Activated naive CD4-positive, alpha-beta T cell treated with anti-CD3 and anti-CD28 coated beads, Interleukin-2, amount 10 ng/mL, durations not matched to agents 7 days and 5 days (primary cell): ENCODE data around the gene TMEM25.
A peak's percentile ranks its signal among the peaks of the same experiment; 100 is the strongest.

Experiments
- CTCF ChIA-PET: fragments of 350-600 bp; sonication (Branson Sonifier 250); formaldehyde crosslinking; loops from one replicate; lab custom pipeline; 2021; ENCODE audit warnings: antibody characterized with exemption; lab: Charles Lee
- DNase-seq: peaks from one replicate; pipeline ENCODE4 v3.0.0-alpha.2; 2020
- H3K27ac Mint-ChIP-seq: one replicate; pipeline ENCODE4 v1.8.0; 2021; ENCODE audit warnings: mild to moderate bottlenecking, moderate library complexity, mixed read lengths
- H3K27me3 Mint-ChIP-seq: one replicate; pipeline ENCODE4 v1.8.0; 2021; ENCODE audit warnings: mild to moderate bottlenecking, mixed read lengths
- H3K36me3 Mint-ChIP-seq: one replicate; pipeline ENCODE4 v1.8.0; 2021; ENCODE audit warnings: mixed read lengths
- H3K4me1 Mint-ChIP-seq: one replicate; pipeline ENCODE4 v1.8.0; 2021; ENCODE audit warnings: mixed read lengths
- H3K4me3 Mint-ChIP-seq: one replicate; pipeline ENCODE4 v1.8.0; 2021; ENCODE audit warnings: mild to moderate bottlenecking, moderate library complexity, mixed read lengths
- H3K9me3 Mint-ChIP-seq: one replicate; pipeline ENCODE4 v1.8.0; 2021; ENCODE audit warnings: mixed read lengths

Gene TMEM25

GRCh38 chr11:118524757-118525470, 6.1 kb upstream of the TMEM25 start:
- Mint-ChIP-seq H3K27ac (no peak overlapping the region), H3K4me1 (peaks cover 16% of the 10 kb centered on the region), H3K4me3 (no peak overlapping the region), H3K36me3 (peaks cover 46% of the 10 kb centered on the region), H3K27me3 (no peaks in the 10 kb centered on the region), H3K9me3 (no peaks in the 10 kb centered on the region)
- CTCF ChIA-PET: interaction anchor here (1.1 to 1.3 kb wide), 2 partner anchors 35 to 353 kb away, joined by 3 read pairs; no protein-coding TSS in a partner anchor
- DNase-seq: no peak

GRCh38 chr11:118526688-118527087, 4.3 kb upstream of the TMEM25 start:
- Mint-ChIP-seq H3K27me3 (no peaks in the 10 kb centered on the region), H3K9me3 (no peaks in the 10 kb centered on the region), H3K36me3 (peaks cover 28% of the 10 kb centered on the region), H3K4me1 (peaks cover 25% of the 10 kb centered on the region), H3K4me3 (no peak overlapping the region), H3K27ac (no peak overlapping the region)
- no peak for DNase-seq
- CTCF ChIA-PET: interaction anchor here (1.1 kb wide), 1 partner anchor 44 kb away, joined by 3 read pairs; no protein-coding TSS in a partner anchor

GRCh38 chr11:118527109-118527508, 3.9 kb upstream of the TMEM25 start, which contains the start of gene TTC36:
Gene TTC36 (plus strand): TSS chr11:118527474. CDS start chr11:118527495, 21 bp downstream.
- CTCF ChIA-PET: interaction anchor here (1.1 kb wide), 1 partner anchor 44 kb away, joined by 3 read pairs; no protein-coding TSS in a partner anchor
- Mint-ChIP-seq H3K27me3 (no peaks in the 10 kb centered on the region), H3K4me3 (no peak within 1 kb of the TSS), H3K27ac (peak within 1 kb of the TSS; percentile 60), H3K4me1 (peaks cover 27% of the 10 kb centered on the region), H3K36me3 (peaks cover 24% of the 10 kb centered on the region), H3K9me3 (no peaks in the 10 kb centered on the region)
- no peak for DNase-seq

GRCh38 chr11:118528511-118528910, 2.5 kb upstream of the TMEM25 start:
- CTCF ChIA-PET: no interaction called here
- no peaks in the 10 kb centered on the region for H3K27me3 Mint-ChIP-seq
- no peak for DNase-seq
- no peaks in the 10 kb centered on the region for H3K9me3 Mint-ChIP-seq
- no peak overlapping the region for H3K27ac Mint-ChIP-seq
- peaks cover 19% of the 10 kb centered on the region for H3K36me3 Mint-ChIP-seq
- peaks cover 27% of the 10 kb centered on the region for H3K4me1 Mint-ChIP-seq
- H3K4me3 Mint-ChIP-seq: no peak overlapping the region

- Mint-ChIP-seq H3K27me3 (no peaks in the 10 kb centered on the region), H3K9me3 (no peaks in the 10 kb centered on the region), H3K4me1 (peaks cover 27% of the 10 kb centered on the region), H3K36me3 (peaks cover 14% of the 10 kb centered on the region), H3K27ac (peak overlapping the region; percentile 75), H3K4me3 (peak overlapping the region; percentile 92)
- CTCF ChIA-PET: no interaction called here
- DNase-seq: no peak
These were observed 1.3 kb upstream of the TMEM25 start for GRCh38 chr11:118529584-118530175.

- Mint-ChIP-seq H3K4me1 (peaks cover 27% of the 10 kb centered on the region), H3K36me3 (peaks cover 9% of the 10 kb centered on the region), H3K9me3 (no peaks in the 10 kb centered on the region), H3K4me3 (peak overlapping the region; percentile 92), H3K27me3 (no peaks in the 10 kb centered on the region), H3K27ac (peak overlapping the region; percentile 75)
- CTCF ChIA-PET: no interaction called here
- DNase-seq: no peak
These were observed 761 bp upstream of the TMEM25 start for GRCh38 chr11:118530180-118530682.

- Mint-ChIP-seq H3K27me3 (no peaks in the 10 kb centered on the region), H3K27ac (peak overlapping the region; percentile 87), H3K4me3 (peak overlapping the region; percentile 92), H3K4me1 (peaks cover 27% of the 10 kb centered on the region), H3K9me3 (no peaks in the 10 kb centered on the region), H3K36me3 (peaks cover 8% of the 10 kb centered on the region)
- CTCF ChIA-PET: no interaction called here
- no peak for DNase-seq
These were observed 649 bp downstream of the TMEM25 start for GRCh38 chr11:118531597-118532084.

- Mint-ChIP-seq H3K27me3 (no peaks in the 10 kb centered on the region), H3K4me3 (peak overlapping the region; percentile 92), H3K27ac (peak overlapping the region; percentile 19), H3K36me3 (peaks cover 8% of the 10 kb centered on the region), H3K9me3 (no peaks in the 10 kb centered on the region), H3K4me1 (peaks cover 23% of the 10 kb centered on the region)
- CTCF ChIA-PET: no interaction called here
- DNase-seq: no peak
These were observed 1.1 kb downstream of the TMEM25 start for GRCh38 chr11:118532091-118532490.

- Mint-ChIP-seq H3K9me3 (no peaks in the 10 kb centered on the region), H3K4me3 (peak overlapping the region; percentile 92), H3K4me1 (peaks cover 23% of the 10 kb centered on the region), H3K36me3 (peaks cover 3% of the 10 kb centered on the region), H3K27ac (no peak overlapping the region), H3K27me3 (no peaks in the 10 kb centered on the region)
- CTCF ChIA-PET: no interaction called here
- DNase-seq: no peak
These were observed 2.1 kb downstream of the TMEM25 start for GRCh38 chr11:118532852-118533768.

GRCh38 chr11:118533769-118534729, 3.1 kb downstream of the TMEM25 start:
- Mint-ChIP-seq H3K27ac (peak overlapping the region; percentile 62), H3K4me3 (no peak overlapping the region), H3K9me3 (no peaks in the 10 kb centered on the region), H3K36me3 (peaks cover 4% of the 10 kb centered on the region), H3K27me3 (no peaks in the 10 kb centered on the region), H3K4me1 (peaks cover 20% of the 10 kb centered on the region)
- DNase-seq: no peak
- CTCF ChIA-PET: no interaction called here

- CTCF ChIA-PET: no interaction called here
- Mint-ChIP-seq H3K4me3 (no peak overlapping the region), H3K9me3 (no peaks in the 10 kb centered on the region), H3K27me3 (no peaks in the 10 kb centered on the region), H3K36me3 (peaks cover 2% of the 10 kb centered on the region), H3K4me1 (peaks cover 8% of the 10 kb centered on the region), H3K27ac (no peak overlapping the region)
- no peak for DNase-seq
These were observed 4.3 kb downstream of the TMEM25 start for GRCh38 chr11:118535261-118535660.

- Mint-ChIP-seq H3K27ac (no peak overlapping the region), H3K4me3 (no peak overlapping the region), H3K27me3 (no peaks in the 10 kb centered on the region), H3K9me3 (no peaks in the 10 kb centered on the region), H3K36me3 (peaks cover 2% of the 10 kb centered on the region), H3K4me1 (peaks cover 2% of the 10 kb centered on the region)
- DNase-seq: no peak
- CTCF ChIA-PET: interaction anchor here (0.6 kb wide), 1 partner anchor 138 kb away, joined by 3 read pairs; no protein-coding TSS in a partner anchor
These were observed 5.7 kb downstream of the TMEM25 start for GRCh38 chr11:118536726-118537125.

GRCh38 chr11:118537409-118537980, 6.5 kb downstream of the TMEM25 start:
- no peak for DNase-seq
- Mint-ChIP-seq H3K4me1 (no peaks in the 10 kb centered on the region), H3K36me3 (peaks cover 2% of the 10 kb centered on the region), H3K27ac (no peak overlapping the region), H3K4me3 (no peak overlapping the region), H3K9me3 (no peaks in the 10 kb centered on the region), H3K27me3 (no peaks in the 10 kb centered on the region)
- CTCF ChIA-PET: no interaction called here
